Measurements from ENCODE around the gene SUMF1. TPM values are rescaled to one million over a fixed set of nuclear protein-coding genes. Genes with fewer than 3 reads are reported as not detected.

SUMF1 gene
- total RNA-seq, 1 experiment from 2014 or later: 26.6 TPM

DNA sequence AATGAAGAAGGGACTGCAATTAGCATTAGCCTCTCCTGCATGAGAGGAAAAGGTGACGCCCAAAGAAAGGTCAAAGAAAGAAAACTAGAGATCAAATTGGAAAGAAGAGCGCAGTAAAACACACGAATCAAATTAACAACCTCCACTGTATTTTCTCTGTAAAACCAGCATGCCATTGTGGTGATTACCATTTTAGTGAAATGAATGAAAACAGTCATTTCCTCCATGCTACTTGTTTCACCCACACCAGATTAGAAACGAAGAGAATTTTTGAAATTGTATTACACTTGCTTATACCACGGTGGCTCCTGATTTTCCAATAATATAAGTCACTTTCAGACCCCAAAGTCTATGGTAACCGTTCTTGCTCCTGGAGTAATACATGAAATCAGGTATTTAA is 71.6 kb downstream of the SUMF1 start:
- H4K20me1 ChIP-seq (ENCODE audit: insufficient read depth): peaks cover 3% of the 10 kb centered on the region; the same call in 1 of the 2 replicates
- no peaks in the 10 kb centered on the region for H3K4me1 ChIP-seq (ENCODE audit: control insufficient read depth in 1 of 2, insufficient read depth in 2 of 2, low read length in 2 of 2)
- TF ChIP-seq RAD21 (IDR thresholded peaks at IDR 0.05; ENCODE audit: low read depth) (no peak), TCF7L2 (IDR thresholded peaks at IDR 0.05; ENCODE audit: borderline replicate concordance, extremely low read depth, insufficient read depth, insufficient read length) (no peak), SIN3A (IDR thresholded peaks at IDR 0.05; ENCODE audit: low read depth) (no peak), FOSL1 (IDR thresholded peaks at IDR 0.05; ENCODE audit: low read depth) (no peak), POLR2A (IDR thresholded peaks at IDR 0.05; ENCODE audit: borderline replicate concordance, extremely low read depth, insufficient read depth, insufficient read length) (no peak), JUND (IDR thresholded peaks at IDR 0.05) (no peak), ZNF274 (IDR thresholded peaks at IDR 0.05; ENCODE audit: low read depth, low read length) (no peak), EZH2 (IDR thresholded peaks at IDR 0.05) (no peak), ELF1 (IDR thresholded peaks at IDR 0.05; ENCODE audit: borderline replicate concordance, low read depth) (no peak), POLR2AphosphoS5 (IDR thresholded peaks at IDR 0.05; ENCODE audit: low read depth, low read length) (no peak), EZH2phosphoT487 (IDR thresholded peaks at IDR 0.05; ENCODE audit: borderline replicate concordance) (no peak)
- TF ChIP-seq, protein P1, sequence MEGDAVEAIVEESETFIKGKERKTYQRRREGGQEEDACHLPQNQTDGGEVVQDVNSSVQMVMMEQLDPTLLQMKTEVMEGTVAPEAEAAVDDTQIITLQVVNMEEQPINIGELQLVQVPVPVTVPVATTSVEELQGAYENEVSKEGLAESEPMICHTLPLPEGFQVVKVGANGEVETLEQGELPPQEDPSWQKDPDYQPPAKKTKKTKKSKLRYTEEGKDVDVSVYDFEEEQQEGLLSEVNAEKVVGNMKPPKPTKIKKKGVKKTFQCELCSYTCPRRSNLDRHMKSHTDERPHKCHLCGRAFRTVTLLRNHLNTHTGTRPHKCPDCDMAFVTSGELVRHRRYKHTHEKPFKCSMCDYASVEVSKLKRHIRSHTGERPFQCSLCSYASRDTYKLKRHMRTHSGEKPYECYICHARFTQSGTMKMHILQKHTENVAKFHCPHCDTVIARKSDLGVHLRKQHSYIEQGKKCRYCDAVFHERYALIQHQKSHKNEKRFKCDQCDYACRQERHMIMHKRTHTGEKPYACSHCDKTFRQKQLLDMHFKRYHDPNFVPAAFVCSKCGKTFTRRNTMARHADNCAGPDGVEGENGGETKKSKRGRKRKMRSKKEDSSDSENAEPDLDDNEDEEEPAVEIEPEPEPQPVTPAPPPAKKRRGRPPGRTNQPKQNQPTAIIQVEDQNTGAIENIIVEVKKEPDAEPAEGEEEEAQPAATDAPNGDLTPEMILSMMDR (IDR thresholded peaks at IDR 0.05 in 2 of 3, conservative IDR thresholded peaks at IDR 0.05 in 1 of 3; ENCODE audit: borderline replicate concordance in 1 of 3, insufficient read depth in 1 of 3, low read depth in 2 of 3, low read length in 2 of 3): no peak
- TF ChIP-seq, protein P2, sequence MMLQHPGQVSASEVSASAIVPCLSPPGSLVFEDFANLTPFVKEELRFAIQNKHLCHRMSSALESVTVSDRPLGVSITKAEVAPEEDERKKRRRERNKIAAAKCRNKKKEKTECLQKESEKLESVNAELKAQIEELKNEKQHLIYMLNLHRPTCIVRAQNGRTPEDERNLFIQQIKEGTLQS (IDR thresholded peaks at IDR 0.05): no peak
- no peak overlapping the region for H3K4me2 ChIP-seq (ENCODE audit: low read length)
- ATAC-seq (no peak), DNase-seq (ENCODE audit: low read depth, low spot score) (no peak)
- no peaks in the 10 kb centered on the region for H3K9me2 ChIP-seq (ENCODE audit: insufficient read depth)
- no TSS peak for BruUV-seq (replicated peaks)
- H3K79me2 ChIP-seq (ENCODE audit: insufficient read depth, low read length): no peaks in the 10 kb centered on the region
- H3K4me3 ChIP-seq (replicated peaks in 1 of 2; ENCODE audit: low read depth in 1 of 2, low read length in 2 of 2): no peak overlapping the region
- POLR2A ChIA-PET: no interaction called here
- CTCF ChIA-PET: no interaction called here
- RAD21 ChIA-PET (ENCODE audit: low non-redundant PET in 1 of 2, low total read pairs in 2 of 2, uncharacterized antibody in 2 of 2, unreplicated experiment in 2 of 2): no interaction called here
- intact Hi-C loops (cut with micrococcal nuclease): no loop called here
- H3K9ac ChIP-seq (ENCODE audit: low read length): no peak overlapping the region
- H3K9me3 ChIP-seq (ENCODE audit: control insufficient read depth in 1 of 2, insufficient read depth in 1 of 2, low read depth in 1 of 2, low read length in 2 of 2): no peaks in the 10 kb centered on the region
- H2AFZ ChIP-seq (ENCODE audit: low read depth, low read length, poor library complexity, severe bottlenecking): no peak overlapping the region
- H3K27ac ChIP-seq (ENCODE audit: low read depth, low read length): no peak overlapping the region
- H3K36me3 ChIP-seq (ENCODE audit: control insufficient read depth in 1 of 2, insufficient read depth in 2 of 2, low read length in 2 of 2): no peaks in the 10 kb centered on the region
- no peaks in the 10 kb centered on the region for H3K27me3 ChIP-seq (ENCODE audit: insufficient read depth, low read length)
